Activated T-helper 2 cell treated with anti-CD3 and anti-CD28 coated beads, Interferon-gamma antibody, Interleukin-2, Interleukin-4, amounts not matched to agents 10 μg/mL and 5 μg/mL and 100 μg/mL, durations not matched to agents 14 hours and 24 hours and 36 hours (primary cell): ENCODE measurements around the gene KRTAP12-2. TPM values are rescaled to one million over a fixed set of nuclear protein-coding genes. Genes with fewer than 3 reads are reported as not detected.
"Not testable (repeated sequence)": the region's sequence is repeated elsewhere in the genome, so short reads cannot be mapped to it uniquely, and the experiment has no call there.

Source experiments
- DNase-seq: peaks from one replicate; pipeline ENCODE4 v3.0.0; 2021; ENCODE audit warnings: low spot score
- H3K27ac Mint-ChIP-seq: one replicate; pipeline ENCODE4 v1.8.0; 2021; ENCODE audit warnings: mixed read lengths
- H3K27me3 Mint-ChIP-seq: one replicate; pipeline ENCODE4 v1.8.0; 2021; ENCODE audit warnings: low read depth, mixed read lengths
- H3K36me3 Mint-ChIP-seq: one replicate; pipeline ENCODE4 v1.8.0; 2021; ENCODE audit warnings: low read depth, mixed read lengths
- H3K4me1 Mint-ChIP-seq: one replicate; pipeline ENCODE4 v1.8.0; 2021; ENCODE audit warnings: low read depth, mixed read lengths
- H3K4me3 Mint-ChIP-seq: one replicate; pipeline ENCODE4 v1.8.0; 2021; ENCODE audit warnings: low read depth, mild to moderate bottlenecking, moderate library complexity, mixed read lengths
- H3K9me3 Mint-ChIP-seq: one replicate; pipeline ENCODE4 v1.8.0; 2021; ENCODE audit warnings: mixed read lengths
- intact Hi-C: fragments of 100-400 bp; cut with micrococcal nuclease; formaldehyde crosslinking; loops from one replicate; pipeline ENCODE4 v1.15.1; 2023
- total RNA-seq: library from RNA; stranded (reverse); gene quantifications from 2 replicates; pipeline ENCODE4 v1.2.3, GENCODE V29; 2022

KRTAP12-2 gene
- total RNA-seq, 1 donor from 2014 or later, result not detected

GRCh38 chr21:44686000-44686781 lies 19.5 kb upstream of the KRTAP12-2 start:
- Mint-ChIP-seq H3K4me3 (no peak overlapping the region), H3K36me3 (no peaks in the 10 kb centered on the region), H3K4me1 (peaks cover 6% of the 10 kb centered on the region), H3K27me3 (peaks cover 8% of the 10 kb centered on the region), H3K9me3 (no peaks in the 10 kb centered on the region), H3K27ac (no peak overlapping the region)
- intact Hi-C loops, result no loop called here
- DNase-seq, result peak; percentile 7

- H3K9me3 Mint-ChIP-seq, H3K4me1 Mint-ChIP-seq, H3K36me3 Mint-ChIP-seq, H3K4me3 Mint-ChIP-seq, DNase-seq, intact Hi-C loops, H3K27ac Mint-ChIP-seq: not testable (repeated sequence)
- peaks cover 11% of the 10 kb centered on the region for H3K27me3 Mint-ChIP-seq
Observed at GRCh38 chr21:44685050-44685449, 18.3 kb upstream of the KRTAP12-2 start.

GRCh38 chr21:44684483-44684882 lies 17.8 kb upstream of the KRTAP12-2 start:
- Mint-ChIP-seq H3K36me3 (no peaks in the 10 kb centered on the region), H3K27me3 (peaks cover 14% of the 10 kb centered on the region), H3K4me3 (no peak overlapping the region), H3K27ac (no peak overlapping the region), H3K4me1 (peaks cover 6% of the 10 kb centered on the region), H3K9me3 (no peaks in the 10 kb centered on the region)
- intact Hi-C loops, result no loop called here
- no peak for DNase-seq

- intact Hi-C loops, result no loop called here
- Mint-ChIP-seq H3K27ac (no peak overlapping the region), H3K9me3 (no peaks in the 10 kb centered on the region), H3K27me3 (peaks cover 14% of the 10 kb centered on the region), H3K4me1 (peaks cover 6% of the 10 kb centered on the region), H3K4me3 (no peak overlapping the region), H3K36me3 (no peaks in the 10 kb centered on the region)
- no peak for DNase-seq
Observed at GRCh38 chr21:44684077-44684476, 17.4 kb upstream of the KRTAP12-2 start.

- intact Hi-C loops, result no loop called here
- no peak for DNase-seq
- H3K36me3 Mint-ChIP-seq, result no peaks in the 10 kb centered on the region
- no peak overlapping the region for H3K27ac Mint-ChIP-seq
- H3K27me3 Mint-ChIP-seq, result peaks cover 12% of the 10 kb centered on the region
- no peaks in the 10 kb centered on the region for H3K9me3 Mint-ChIP-seq
- no peak overlapping the region for H3K4me3 Mint-ChIP-seq
- H3K4me1 Mint-ChIP-seq, result peaks cover 6% of the 10 kb centered on the region
Observed at GRCh38 chr21:44682580-44683151, 15.9 kb upstream of the KRTAP12-2 start.

- DNase-seq, result no peak
- H3K27me3 Mint-ChIP-seq, result peaks cover 12% of the 10 kb centered on the region
- H3K36me3 Mint-ChIP-seq, result no peaks in the 10 kb centered on the region
- intact Hi-C loops, result no loop called here
- no peaks in the 10 kb centered on the region for H3K9me3 Mint-ChIP-seq
- no peak within 1 kb of the TSS for H3K4me3 Mint-ChIP-seq
- peaks cover 6% of the 10 kb centered on the region for H3K4me1 Mint-ChIP-seq
- H3K27ac Mint-ChIP-seq, result no peak within 1 kb of the TSS
Observed at GRCh38 chr21:44681861-44682579, 15.3 kb upstream of the KRTAP12-2 start, which contains the start of gene KRTAP12-1. Gene KRTAP12-1 (minus strand): TSS chr21:44682163. CDS start chr21:44682123, 40 bp downstream.

GRCh38 chr21:44681152-44681551 lies 14.4 kb upstream of the KRTAP12-2 start:
- H3K27ac Mint-ChIP-seq, result no peak overlapping the region
- no peaks in the 10 kb centered on the region for H3K36me3 Mint-ChIP-seq

GRCh38 chr21:44677881-44678280 lies 11.2 kb upstream of the KRTAP12-2 start:
- Mint-ChIP-seq H3K9me3 (peaks cover 13% of the 10 kb centered on the region), H3K27ac (no peak overlapping the region), H3K4me1 (no peaks in the 10 kb centered on the region), H3K36me3 (no peaks in the 10 kb centered on the region), H3K4me3 (no peak overlapping the region), H3K27me3 (peaks cover 10% of the 10 kb centered on the region)
- DNase-seq, result no peak
- intact Hi-C loops, result no loop called here

More at GRCh38 chr21:44681152-44681551, 14.4 kb upstream of the KRTAP12-2 start:
- peaks cover 12% of the 10 kb centered on the region for H3K27me3 Mint-ChIP-seq
- intact Hi-C loops, result no loop called here
- H3K4me3 Mint-ChIP-seq, result no peak overlapping the region
- H3K9me3 Mint-ChIP-seq, result no peaks in the 10 kb centered on the region
- H3K4me1 Mint-ChIP-seq, result peaks cover 3% of the 10 kb centered on the region
- DNase-seq, result no peak

- H3K4me3 Mint-ChIP-seq, result no peak overlapping the region
- H3K36me3 Mint-ChIP-seq, result no peaks in the 10 kb centered on the region
- H3K27ac Mint-ChIP-seq, result no peak overlapping the region
- H3K4me1 Mint-ChIP-seq, result no peaks in the 10 kb centered on the region
- intact Hi-C loops, result no loop called here
- H3K9me3 Mint-ChIP-seq, result peaks cover 45% of the 10 kb centered on the region
- DNase-seq, result no peak
- H3K27me3 Mint-ChIP-seq, result peaks cover 4% of the 10 kb centered on the region
Observed at GRCh38 chr21:44671911-44672310, 5.2 kb upstream of the KRTAP12-2 start.

- H3K4me1 Mint-ChIP-seq, result no peaks in the 10 kb centered on the region
- intact Hi-C loops, result no loop called here
- H3K36me3 Mint-ChIP-seq, result no peaks in the 10 kb centered on the region
- DNase-seq, result no peak
- no peak overlapping the region for H3K4me3 Mint-ChIP-seq
- H3K9me3 Mint-ChIP-seq, result peaks cover 45% of the 10 kb centered on the region
- peaks cover 4% of the 10 kb centered on the region for H3K27me3 Mint-ChIP-seq
- H3K27ac Mint-ChIP-seq, result no peak overlapping the region
Observed at GRCh38 chr21:44670642-44671432, 4.1 kb upstream of the KRTAP12-2 start.

- DNase-seq, result no peak
- Mint-ChIP-seq H3K36me3 (no peaks in the 10 kb centered on the region), H3K4me3 (no peak overlapping the region), H3K4me1 (no peaks in the 10 kb centered on the region), H3K27ac (no peak overlapping the region), H3K9me3 (peaks cover 28% of the 10 kb centered on the region), H3K27me3 (peaks cover 16% of the 10 kb centered on the region)
- intact Hi-C loops, result no loop called here
Observed at GRCh38 chr21:44667612-44668011, 885 bp upstream of the KRTAP12-2 start.

- H3K4me1 Mint-ChIP-seq, result peaks cover 2% of the 10 kb centered on the region
- no peak overlapping the region for H3K27ac Mint-ChIP-seq
- no peak for DNase-seq
- peaks cover 23% of the 10 kb centered on the region for H3K27me3 Mint-ChIP-seq
- no peak overlapping the region for H3K4me3 Mint-ChIP-seq
- H3K9me3 Mint-ChIP-seq, result peaks cover 12% of the 10 kb centered on the region
- intact Hi-C loops, result no loop called here
- H3K36me3 Mint-ChIP-seq, result no peaks in the 10 kb centered on the region
Observed at GRCh38 chr21:44664691-44665090, 2.0 kb downstream of the KRTAP12-2 start.
